Panc1 (cell line): Measurements from ENCODE around the gene CAMK2B. TPM values are rescaled to one million over a fixed set of nuclear protein-coding genes. Genes with fewer than 3 reads are reported as not detected.

Experiments
- ATAC-seq: fragments of 200-7000 bp; cut with Tn5 transposase; 2 replicates; pipeline ENCODE4 v1.9.1; 2020; ENCODE audit warnings: mild to moderate bottlenecking, moderate library complexity
- BruUV-seq: library from RNA; stranded (reverse); fragments of 400-500 nt; replicated peaks from 2 replicates; lab custom pipeline; 2021; lab: Mats Ljungman, UMichigan
- CTCF ChIA-PET: fragments of 300-600 bp; sonication (Branson Sonifier 250); formaldehyde crosslinking; loops from one replicate; lab custom pipeline; 2022; ENCODE audit warnings: antibody characterized with exemption; lab: Charles Lee
- POLR2A ChIA-PET: fragments of 300-600 bp; sonication (Branson Sonifier 250); formaldehyde crosslinking; loops from one replicate; lab custom pipeline; 2022; ENCODE audit warnings: antibody characterized with exemption; lab: Charles Lee
- DNase-seq: peaks from one replicate; pipeline ENCODE4 v3.0.0-alpha.2; 2010; ENCODE audit warnings: low read depth, low spot score
- H3K27ac ChIP-seq: 2 replicates; pipeline ENCODE4 v1.5.1; 2011; ENCODE audit warnings: mild to moderate bottlenecking, low read length, inconsistent platforms
- H3K27me3 ChIP-seq: fragments of 200-500 bp; sonication (Bioruptor generic); 2 replicates; pipeline ENCODE4 v1.6.0; 2014; ENCODE audit warnings: low read length, inconsistent platforms; ENCODE audit not compliant: control insufficient read depth, insufficient read depth
- H3K36me3 ChIP-seq: fragments of 200-500 bp; sonication (Bioruptor generic); 2 replicates; pipeline ENCODE4 v1.5.1; 2014; ENCODE audit warnings: inconsistent platforms, mild to moderate bottlenecking, low read length, moderate library complexity; ENCODE audit not compliant: control insufficient read depth, insufficient read depth
- H3K4me1 ChIP-seq: 2 replicates; pipeline ENCODE4 v1.5.1; 2011; ENCODE audit warnings: inconsistent platforms, mild to moderate bottlenecking, low read length, moderate library complexity; ENCODE audit not compliant: control insufficient read depth, insufficient read depth
- H3K4me3 ChIP-seq, 2 experiments: 2 replicates each; pipeline ENCODE4 v1.5.1; 2011 to 2012; ENCODE audit warnings: low read depth in 2 of 2, low read length in 2 of 2, mild to moderate bottlenecking in 2 of 2, inconsistent platforms in 1 of 2, moderate library complexity in 1 of 2
- H3K9me3 ChIP-seq: fragments of 200-500 bp; sonication (Bioruptor generic); 2 replicates; pipeline ENCODE4 v1.5.1; 2014; ENCODE audit warnings: low read depth, mild to moderate bottlenecking, inconsistent platforms, low read length, moderate library complexity; ENCODE audit not compliant: control insufficient read depth, insufficient read depth
- CTCF ChIP-seq: fragments of 450-650 bp; IDR thresholded peaks from 2 replicates; pipeline ENCODE4 v1.5.1; 2017; ENCODE audit warnings: mild to moderate bottlenecking
- POLR2AphosphoS5 ChIP-seq: IDR thresholded peaks from 2 replicates; pipeline ENCODE4 v1.6.1; 2012; ENCODE audit warnings: mild to moderate bottlenecking, low read depth, low read length, moderate library complexity
- REST ChIP-seq, 2 experiments: IDR thresholded peaks; 2 replicates each; pipeline ENCODE4 v1.6.1; 2011 to 2012; ENCODE audit warnings: low read depth in 2 of 2, control low read depth in 1 of 2, low read length in 1 of 2, mild to moderate bottlenecking in 1 of 2, moderate library complexity in 1 of 2; ENCODE audit not compliant: insufficient read depth in 1 of 2
- SIN3A ChIP-seq: IDR thresholded peaks from 2 replicates; pipeline ENCODE4 v1.6.1; 2012; ENCODE audit warnings: low read depth, mild to moderate bottlenecking, low read length, moderate library complexity, borderline replicate concordance; ENCODE audit not compliant: insufficient read depth
- TCF7L2 ChIP-seq: IDR thresholded peaks from 2 replicates; pipeline ENCODE4 v1.6.1; 2011; ENCODE audit warnings: mild to moderate bottlenecking, low read depth, low read length, inconsistent platforms
- in situ Hi-C: cut with HindIII; loops from 2 replicates; pipeline ENCODE4 v1.10.0; 2016; ENCODE audit warnings: low sequenced_read_pairs, low pct_unique_long_range_greater_than_20kb
- intact Hi-C: fragments of 100-400 bp; cut with micrococcal nuclease; formaldehyde crosslinking; loops from one replicate; pipeline ENCODE4 v1.10.0; 2022; ENCODE audit not compliant: unreplicated experiment
- total RNA-seq: library from RNA; stranded (reverse); gene quantifications from one replicate; pipeline ENCODE4 v1.2.1, GENCODE V29; 2021; ENCODE audit not compliant: unreplicated experiment

Gene CAMK2B
- total RNA-seq, 1 experiment from 2014 or later, result 0.26 TPM

- intact Hi-C loops, result no loop called here
These were observed 41.2 kb downstream of the CAMK2B start for GRCh38 chr7:44284216-44284615.

GRCh38 chr7:44283381-44284211, 41.8 kb downstream of the CAMK2B start:
- in situ Hi-C loops, result no loop called here
- ChIA-PET POLR2A (interaction anchor here (0.6 kb wide), 1 partner anchor 620 kb away, joined by 14 read pairs; no protein-coding TSS in a partner anchor), CTCF (no interaction called here)
- H3K27me3 ChIP-seq, result no peaks in the 10 kb centered on the region
- no peaks in the 10 kb centered on the region for H3K36me3 ChIP-seq
- BruUV-seq, result no TSS peak
- H3K9me3 ChIP-seq, result no peaks in the 10 kb centered on the region
- no peak for DNase-seq
- H3K27ac ChIP-seq, result no peak overlapping the region
- intact Hi-C loops, result no loop called here
- H3K4me1 ChIP-seq, result no peaks in the 10 kb centered on the region
- no peak for ATAC-seq
- no peak overlapping the region for H3K4me3 ChIP-seq
- TF ChIP-seq SIN3A, result no peak
- no peak for TF ChIP-seq TCF7L2
- TF ChIP-seq POLR2AphosphoS5, result no peak
- TF ChIP-seq REST (IDR thresholded peaks at IDR 0.05; ENCODE audit: insufficient read depth in 1 of 2, low read depth in 2 of 2, low read length in 1 of 2), result no peak

More at GRCh38 chr7:44284216-44284615, 41.2 kb downstream of the CAMK2B start:
- Histone ChIP-seq H3K36me3 (no peaks in the 10 kb centered on the region), H3K4me1 (no peaks in the 10 kb centered on the region), H3K9me3 (no peaks in the 10 kb centered on the region), H3K27me3 (no peaks in the 10 kb centered on the region), H3K27ac (no peak overlapping the region), H3K4me3 (no peak overlapping the region)
- ChIA-PET POLR2A (interaction anchor here (0.6 to 0.7 kb wide), 2 partner anchors 26 to 118 kb away, joined by 3 to 6 read pairs; no protein-coding TSS in a partner anchor), CTCF (no interaction called here)
- BruUV-seq, result no TSS peak
- in situ Hi-C loops, result no loop called here
- no peak for ATAC-seq
- TF ChIP-seq CTCF (no peak), SIN3A (no peak), TCF7L2 (no peak), POLR2AphosphoS5 (no peak), REST (IDR thresholded peaks at IDR 0.05; ENCODE audit: insufficient read depth in 1 of 2, low read depth in 2 of 2, low read length in 1 of 2) (no peak)
- DNase-seq, result no peak
